HG03558 (cell line): ENCODE data around the gene IL12RB1.

Experiments used
- ATAC-seq: cut with Tn5 transposase; IDR thresholded peaks from one replicate; pipeline ENCODE4 v1.9.1; 2021; ENCODE audit warnings: moderate number of reproducible peaks; ENCODE audit not compliant: unreplicated experiment; ENCODE audit errors: extremely low read depth

Gene IL12RB1

GRCh38 chr19:18086590-18087138 lies at the start of gene IL12RB1:
Gene IL12RB1 (minus strand): TSS chr19:18086934. CDS start chr19:18086823, 111 bp downstream.
- no peak for ATAC-seq

- ATAC-seq = no peak
These were observed 49.2 kb upstream of the IL12RB1 start for GRCh38 chr19:18135712-18136584.

GRCh38 chr19:18131841-18132596 lies 45.3 kb upstream of the IL12RB1 start:
- ATAC-seq = no peak

- no peak for ATAC-seq
These were observed 43.9 kb upstream of the IL12RB1 start for GRCh38 chr19:18130523-18131242.

GRCh38 chr19:18128805-18129204 lies 42.1 kb upstream of the IL12RB1 start:
- no peak for ATAC-seq

- no peak for ATAC-seq
These were observed 41.3 kb upstream of the IL12RB1 start for GRCh38 chr19:18128044-18128443.

GRCh38 chr19:18126097-18126496 lies 39.4 kb upstream of the IL12RB1 start:
- ATAC-seq = no peak

GRCh38 chr19:18123819-18124218 lies 37.1 kb upstream of the IL12RB1 start:
- ATAC-seq = no peak

GRCh38 chr19:18122860-18123795 lies 36.4 kb upstream of the IL12RB1 start:
- no peak for ATAC-seq

- ATAC-seq = no peak
These were observed 35.7 kb upstream of the IL12RB1 start for GRCh38 chr19:18122424-18122823.

GRCh38 chr19:18121166-18121565 lies 34.4 kb upstream of the IL12RB1 start:
- ATAC-seq = no peak

GRCh38 chr19:18120127-18120526 lies 33.4 kb upstream of the IL12RB1 start:
- no peak for ATAC-seq

GRCh38 chr19:18119717-18120105 lies 33.0 kb upstream of the IL12RB1 start:
- ATAC-seq = no peak

GRCh38 chr19:18119013-18119716 lies 32.4 kb upstream of the IL12RB1 start:
- ATAC-seq = no peak

- ATAC-seq = no peak
These were observed 31.8 kb upstream of the IL12RB1 start for GRCh38 chr19:18118420-18119012.

GRCh38 chr19:18117692-18118378 lies 31.1 kb upstream of the IL12RB1 start:
- ATAC-seq = peak; percentile 59

GRCh38 chr19:18117364-18117691 lies 30.6 kb upstream of the IL12RB1 start:
- ATAC-seq = no peak

- ATAC-seq = no peak
These were observed 27.7 kb upstream of the IL12RB1 start for GRCh38 chr19:18114483-18114882.
